D721Med (cell line): ENCODE results near the gene ANHX.
"Not testable (repeated sequence)": the region's sequence is repeated elsewhere in the genome, so short reads cannot be mapped to it uniquely, and the experiment has no call there.

Experiments
- DNase-seq: peaks from one replicate; pipeline ENCODE4 v3.0.0; 2011; ENCODE audit warnings: low spot score; ENCODE audit not compliant: insufficient read length
- FAIRE-seq: peaks from 2 replicates; lab custom pipeline; 2011; peaks lifted over from hg19 to GRCh38; lab: Jason Lieb, UNC
- CTCF ChIP-seq: IDR thresholded peaks from 2 replicates; pipeline ENCODE4 v1.5.1; 2012; ENCODE audit warnings: mild to moderate bottlenecking, control low read depth; ENCODE audit not compliant: insufficient read depth; ENCODE audit errors: missing control alignments

ANHX gene

DNA sequence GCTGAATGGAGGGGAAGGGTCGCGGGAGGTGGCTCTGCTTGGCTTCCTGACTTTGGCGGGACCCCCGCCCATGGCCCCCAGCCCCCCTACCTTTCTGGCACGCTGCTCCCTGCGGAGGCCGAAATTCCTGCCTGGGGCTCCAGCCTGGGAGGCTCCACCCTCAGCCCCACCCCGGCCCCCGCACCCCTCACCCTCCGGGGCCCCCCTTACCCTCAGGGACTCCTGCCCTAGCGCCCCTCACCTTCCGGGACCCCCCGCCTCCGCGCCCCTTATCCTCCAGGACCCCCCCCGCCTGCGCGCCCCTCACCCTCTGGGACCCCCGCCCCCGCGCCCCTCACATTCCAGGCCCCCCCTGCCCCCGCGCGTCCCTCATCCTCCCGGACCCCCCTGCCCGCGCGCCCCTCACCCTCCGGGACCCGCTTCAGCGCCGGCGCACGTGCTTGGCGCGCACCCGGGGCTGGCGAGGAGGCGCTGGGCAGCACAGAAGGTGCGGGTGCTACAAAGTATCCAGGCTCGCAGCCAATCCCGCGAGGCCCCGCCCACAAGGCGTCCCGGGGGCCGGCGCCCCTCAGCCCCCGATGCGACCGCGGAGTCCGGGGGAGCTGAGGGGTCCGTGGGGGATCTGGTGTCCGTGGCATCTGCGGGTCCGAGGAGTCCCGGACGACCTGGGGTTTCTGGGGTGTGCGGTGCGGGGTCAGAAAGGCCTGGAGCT lies at the start of gene ANHX:
Gene ANHX, minus strand, starts transcription at position 477 of the 712 bp plus-strand sequence. CDS start 1,521 bp downstream, outside the sequence.
- no peak for FAIRE-seq
- DNase-seq = no peak
- no peak for TF ChIP-seq CTCF

- not testable (repeated sequence) for FAIRE-seq, DNase-seq
Measured at GRCh38 chr12:133264668-133265067, 29.0 kb upstream of the ANHX start.

GRCh38 chr12:133264173-133264572 lies 28.5 kb upstream of the ANHX start:
- no peak for FAIRE-seq
- TF ChIP-seq CTCF = no peak
- no peak for DNase-seq

GRCh38 chr12:133256321-133256720 lies 20.6 kb upstream of the ANHX start:
- no peak for DNase-seq
- no peak for FAIRE-seq
- no peak for TF ChIP-seq CTCF

DNA sequence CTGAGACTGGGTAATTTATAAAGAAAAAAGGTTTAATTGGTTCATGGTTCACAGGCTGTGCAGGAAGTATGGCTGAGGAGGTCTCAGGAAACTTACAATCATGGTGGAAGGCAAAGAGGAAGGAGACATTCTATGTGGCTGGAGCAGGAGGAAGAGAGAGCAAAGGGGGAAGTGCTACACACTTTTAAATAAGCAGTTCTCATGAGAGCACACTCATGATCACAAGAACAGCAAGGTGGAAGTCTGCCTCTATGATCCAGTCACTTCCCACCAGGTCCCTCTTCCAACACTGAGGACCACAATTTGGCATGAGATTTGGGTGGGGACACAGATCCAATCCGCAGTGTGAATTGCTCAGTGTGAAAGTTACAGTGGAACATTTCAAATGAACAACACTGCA lies 20.2 kb upstream of the ANHX start:
- not testable (repeated sequence) for FAIRE-seq, DNase-seq

DNA sequence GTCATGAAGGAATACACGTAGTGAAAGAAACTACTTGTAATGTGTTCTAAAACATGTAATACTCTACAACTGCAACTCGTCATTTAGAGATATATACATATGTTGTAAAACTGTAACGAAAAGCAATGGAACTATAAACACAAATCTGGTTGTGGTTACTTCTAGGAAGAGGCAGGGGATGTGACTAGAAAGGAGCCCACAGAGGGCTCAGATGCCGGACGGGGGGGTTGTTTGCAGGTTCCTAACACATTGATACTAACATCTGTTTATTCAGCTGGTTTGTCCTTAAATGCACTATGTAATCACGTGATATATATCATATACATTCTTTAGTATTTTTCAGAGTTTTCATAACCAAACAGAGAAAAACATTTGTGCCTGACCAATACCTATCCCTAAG lies 16.1 kb upstream of the ANHX start:
- TF ChIP-seq CTCF = no peak
- FAIRE-seq (peak; percentile 46), DNase-seq (no peak)

- TF ChIP-seq CTCF = no peak
- no peak for FAIRE-seq
- no peak for DNase-seq
Measured at GRCh38 chr12:133236556-133236955, 879 bp upstream of the ANHX start.

DNA sequence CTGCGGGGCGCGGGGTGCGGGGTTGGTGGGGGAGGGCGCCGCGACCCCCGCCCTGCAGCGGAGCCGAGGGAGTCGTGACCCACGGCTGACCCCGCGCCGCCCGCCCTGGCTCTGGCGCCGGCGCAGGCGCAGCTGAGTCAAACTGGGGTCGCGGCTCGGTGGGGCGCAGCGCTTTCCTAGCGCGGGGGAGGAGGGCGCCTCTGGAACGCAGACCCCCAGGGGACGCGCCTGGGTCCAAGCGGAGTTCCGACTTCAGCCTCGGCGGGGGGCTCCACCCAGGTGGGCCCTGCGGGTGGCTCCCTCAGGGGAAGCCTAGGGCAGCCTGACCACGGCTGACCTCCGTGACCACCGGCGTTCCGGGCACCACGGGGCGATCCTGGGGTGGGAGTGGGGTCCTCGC lies 467 bp upstream of the ANHX start:
- TF ChIP-seq CTCF = no peak
- FAIRE-seq (no peak), DNase-seq (no peak)
